Measurements from ENCODE around the gene MRC1.
A peak's percentile ranks its signal among the peaks of the same experiment; 100 is the strongest.

MRC1 gene

GRCh38 chr10:17835688-17836087 lies 26.5 kb downstream of the MRC1 start:
- ATAC-seq (replicated peaks; ENCODE audit: extremely low read depth, poor library complexity, severe bottlenecking) = no peak
- H3K4me1 Mint-ChIP-seq = no peaks in the 10 kb centered on the region
- H3K27me3 Mint-ChIP-seq = peaks cover 41% of the 10 kb centered on the region
- no peak overlapping the region for H3K27ac Mint-ChIP-seq (ENCODE audit: low read depth)
- no peaks in the 10 kb centered on the region for H3K9me3 Mint-ChIP-seq
- no peak overlapping the region for H3K4me3 Mint-ChIP-seq
- no peak for DNase-seq (ENCODE audit: low spot score in 2 of 2)
- no peaks in the 10 kb centered on the region for H3K36me3 Mint-ChIP-seq (ENCODE audit: insufficient read depth)

DNA sequence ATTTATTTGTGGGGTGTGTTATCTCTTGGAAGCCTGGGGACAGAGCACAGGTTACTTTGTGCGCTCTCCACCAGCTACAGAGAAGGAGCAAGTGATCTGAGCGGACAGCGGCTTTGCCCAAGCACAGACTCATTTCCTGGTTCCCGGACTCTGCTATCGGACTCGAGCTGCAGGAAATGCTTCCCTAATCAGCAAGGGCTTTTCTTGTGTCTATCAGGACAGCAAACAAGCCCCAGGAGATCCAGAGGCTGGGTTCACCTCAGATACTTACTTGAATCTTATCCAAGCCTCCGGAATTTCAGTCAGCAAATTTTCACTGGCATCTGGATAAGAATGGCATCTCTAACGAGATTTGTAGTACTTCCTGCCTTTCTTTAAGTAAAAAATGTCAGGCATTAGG lies 27.8 kb downstream of the MRC1 start:
- no peak overlapping the region for H3K4me3 Mint-ChIP-seq
- no peaks in the 10 kb centered on the region for H3K4me1 Mint-ChIP-seq
- ATAC-seq (replicated peaks; ENCODE audit: extremely low read depth, poor library complexity, severe bottlenecking) (no peak), DNase-seq (ENCODE audit: low spot score in 2 of 2) (no peak)
- H3K9me3 Mint-ChIP-seq = no peaks in the 10 kb centered on the region
- H3K27ac Mint-ChIP-seq (ENCODE audit: low read depth) = no peak overlapping the region
- H3K36me3 Mint-ChIP-seq (ENCODE audit: insufficient read depth) = no peaks in the 10 kb centered on the region
- H3K27me3 Mint-ChIP-seq = peaks cover 41% of the 10 kb centered on the region

DNA sequence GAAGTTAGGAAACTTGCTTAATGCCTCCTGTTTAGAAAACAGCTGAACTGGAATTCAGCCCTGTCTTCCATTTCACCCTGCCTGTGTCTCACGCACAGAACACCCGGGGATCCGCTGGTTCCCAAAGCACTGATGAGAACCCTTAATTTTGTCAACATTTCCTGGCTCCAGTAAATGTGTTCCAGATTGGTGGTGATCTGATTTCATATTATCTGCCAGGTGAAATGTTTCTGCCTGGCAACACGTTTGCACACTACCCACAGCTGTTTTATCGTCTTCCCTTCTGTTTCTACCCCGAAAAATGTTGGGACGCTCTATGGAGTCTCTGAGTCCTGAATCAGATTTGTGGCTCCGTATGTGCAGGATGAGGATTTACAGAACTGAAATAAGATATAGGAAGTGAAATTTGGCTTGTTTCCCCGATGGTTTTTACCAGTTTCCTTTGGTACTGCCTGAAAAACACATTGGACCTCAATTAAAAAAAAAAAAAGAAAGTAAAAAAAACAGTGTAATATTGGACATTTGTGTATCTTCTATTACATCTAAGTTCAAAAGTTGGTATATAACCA lies 29.0 kb downstream of the MRC1 start:
- H3K4me1 Mint-ChIP-seq = no peaks in the 10 kb centered on the region
- H3K9me3 Mint-ChIP-seq = no peaks in the 10 kb centered on the region
- no peak for DNase-seq (ENCODE audit: low spot score in 2 of 2)
- H3K27me3 Mint-ChIP-seq = peaks cover 41% of the 10 kb centered on the region
- no peak overlapping the region for H3K27ac Mint-ChIP-seq (ENCODE audit: low read depth)
- H3K4me3 Mint-ChIP-seq = no peak overlapping the region
- ATAC-seq (replicated peaks; ENCODE audit: extremely low read depth, poor library complexity, severe bottlenecking) = no peak
- H3K36me3 Mint-ChIP-seq (ENCODE audit: insufficient read depth) = no peaks in the 10 kb centered on the region

DNA sequence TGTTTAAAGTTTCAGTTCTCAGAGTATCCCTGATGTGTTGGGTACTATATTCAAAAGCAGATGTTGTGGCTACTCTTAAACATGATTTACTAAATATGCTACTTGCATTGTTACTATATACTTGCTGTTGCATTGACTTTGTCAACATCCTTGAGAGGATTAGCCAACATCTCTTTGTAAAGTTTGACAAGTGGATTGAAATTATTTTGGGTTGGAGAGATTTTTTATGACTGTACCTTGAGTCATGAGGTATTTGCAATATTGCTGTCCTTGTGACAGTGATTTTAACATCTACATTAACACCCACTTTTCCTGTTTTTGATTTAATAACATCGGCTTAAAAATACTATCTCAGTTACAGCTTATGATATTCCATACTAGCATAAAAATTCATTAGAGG lies 31.9 kb downstream of the MRC1 start:
- H3K27me3 Mint-ChIP-seq = peaks cover 32% of the 10 kb centered on the region
- no peak overlapping the region for H3K4me3 Mint-ChIP-seq
- no peaks in the 10 kb centered on the region for H3K9me3 Mint-ChIP-seq
- H3K36me3 Mint-ChIP-seq (ENCODE audit: insufficient read depth) = no peaks in the 10 kb centered on the region
- no peak for DNase-seq (ENCODE audit: low spot score in 2 of 2)
- H3K27ac Mint-ChIP-seq (ENCODE audit: low read depth) = no peak overlapping the region
- no peak for ATAC-seq (replicated peaks; ENCODE audit: extremely low read depth, poor library complexity, severe bottlenecking)
- no peaks in the 10 kb centered on the region for H3K4me1 Mint-ChIP-seq

- Mint-ChIP-seq H3K27ac (ENCODE audit: low read depth) (no peak overlapping the region), H3K27me3 (peaks cover 38% of the 10 kb centered on the region), H3K4me3 (no peak overlapping the region), H3K4me1 (no peaks in the 10 kb centered on the region), H3K9me3 (no peaks in the 10 kb centered on the region), H3K36me3 (ENCODE audit: insufficient read depth) (no peaks in the 10 kb centered on the region)
- ATAC-seq (replicated peaks; ENCODE audit: extremely low read depth, poor library complexity, severe bottlenecking) (no peak), DNase-seq (ENCODE audit: low spot score in 2 of 2) (no peak)
Observed at GRCh38 chr10:17842641-17843040, 33.5 kb downstream of the MRC1 start.

DNA sequence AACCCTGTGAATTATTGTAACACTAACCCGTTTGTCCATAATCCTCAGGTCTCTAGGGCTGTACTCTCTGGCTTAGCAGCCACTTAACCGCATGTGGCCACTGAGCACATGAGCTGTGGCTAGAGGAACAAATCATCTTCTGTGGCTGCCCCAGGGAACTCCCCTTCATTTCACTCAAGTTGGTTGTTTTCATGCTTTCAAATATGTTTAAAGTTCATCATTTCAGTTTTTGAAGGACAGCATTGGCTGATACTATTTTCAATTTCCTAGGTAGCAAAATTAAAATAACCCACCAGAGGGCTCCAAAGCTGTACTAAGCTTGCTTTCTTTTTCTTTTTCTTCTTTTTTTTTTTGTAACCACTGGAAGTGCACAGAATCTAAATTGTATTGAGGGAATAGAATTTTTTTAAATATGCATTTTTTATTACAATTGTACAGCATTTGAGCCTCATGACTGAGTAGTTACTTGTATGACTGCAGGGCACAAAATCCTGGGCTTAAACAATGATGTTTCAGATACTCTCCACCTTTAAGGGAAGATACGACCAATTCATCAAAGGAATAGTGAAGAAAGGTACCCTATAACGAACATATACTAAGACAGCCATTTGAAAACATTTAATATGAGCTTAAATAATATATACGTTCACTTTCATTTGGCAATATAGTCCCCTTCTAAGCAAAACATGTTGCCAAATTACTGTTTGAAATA lies 38.6 kb downstream of the MRC1 start:
- ATAC-seq (replicated peaks; ENCODE audit: extremely low read depth, poor library complexity, severe bottlenecking) (no peak), DNase-seq (ENCODE audit: low spot score in 2 of 2) (no peak)
- Mint-ChIP-seq H3K27me3 (peaks cover 28% of the 10 kb centered on the region), H3K9me3 (no peaks in the 10 kb centered on the region), H3K36me3 (ENCODE audit: insufficient read depth) (no peaks in the 10 kb centered on the region), H3K4me3 (no peak overlapping the region), H3K4me1 (no peaks in the 10 kb centered on the region), H3K27ac (ENCODE audit: low read depth) (no peak overlapping the region)

GRCh38 chr10:17848646-17849045 lies 39.5 kb downstream of the MRC1 start:
- Mint-ChIP-seq H3K27ac (ENCODE audit: low read depth) (no peak overlapping the region), H3K36me3 (ENCODE audit: insufficient read depth) (no peaks in the 10 kb centered on the region), H3K9me3 (no peaks in the 10 kb centered on the region), H3K27me3 (peaks cover 28% of the 10 kb centered on the region), H3K4me3 (no peak overlapping the region), H3K4me1 (no peaks in the 10 kb centered on the region)
- DNase-seq (ENCODE audit: low spot score in 2 of 2) (no peak), ATAC-seq (replicated peaks; ENCODE audit: extremely low read depth, poor library complexity, severe bottlenecking) (no peak)

- H3K4me1 Mint-ChIP-seq = no peaks in the 10 kb centered on the region
- peaks cover 16% of the 10 kb centered on the region for H3K27me3 Mint-ChIP-seq
- peaks cover 5% of the 10 kb centered on the region for H3K9me3 Mint-ChIP-seq
- H3K36me3 Mint-ChIP-seq (ENCODE audit: insufficient read depth) = no peaks in the 10 kb centered on the region
- no peak overlapping the region for H3K27ac Mint-ChIP-seq (ENCODE audit: low read depth)
- DNase-seq (ENCODE audit: low spot score in 2 of 2) (no peak), ATAC-seq (replicated peaks; ENCODE audit: extremely low read depth, poor library complexity, severe bottlenecking) (no peak)
- H3K4me3 Mint-ChIP-seq = no peak overlapping the region
Observed at GRCh38 chr10:17850501-17850900, 41.4 kb downstream of the MRC1 start.

DNA sequence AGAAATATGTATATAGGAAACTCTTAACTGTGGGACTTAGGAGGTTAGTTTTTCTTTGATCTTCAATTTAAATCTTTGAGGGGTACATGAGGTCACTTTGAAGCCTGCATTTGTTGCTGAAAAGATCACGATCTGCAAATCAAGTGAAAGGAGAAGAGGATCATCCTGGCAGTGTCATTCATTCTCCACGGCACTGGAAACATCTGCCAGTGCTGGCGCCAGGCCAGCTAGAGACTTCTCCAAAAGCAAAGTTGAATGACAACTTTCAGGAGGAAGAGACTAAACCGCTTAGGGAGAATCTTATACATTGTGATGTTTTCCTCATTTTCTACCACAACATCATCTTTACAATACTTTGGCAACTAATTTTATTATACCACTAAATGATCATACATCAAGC lies 42.5 kb downstream of the MRC1 start:
- Mint-ChIP-seq H3K27ac (ENCODE audit: low read depth) (no peak overlapping the region), H3K4me1 (no peaks in the 10 kb centered on the region), H3K4me3 (no peak overlapping the region), H3K27me3 (peaks cover 11% of the 10 kb centered on the region), H3K9me3 (peaks cover 5% of the 10 kb centered on the region), H3K36me3 (ENCODE audit: insufficient read depth) (no peaks in the 10 kb centered on the region)
- ATAC-seq (replicated peaks; ENCODE audit: extremely low read depth, poor library complexity, severe bottlenecking) (no peak), DNase-seq (ENCODE audit: low spot score in 2 of 2) (no peak)

DNA sequence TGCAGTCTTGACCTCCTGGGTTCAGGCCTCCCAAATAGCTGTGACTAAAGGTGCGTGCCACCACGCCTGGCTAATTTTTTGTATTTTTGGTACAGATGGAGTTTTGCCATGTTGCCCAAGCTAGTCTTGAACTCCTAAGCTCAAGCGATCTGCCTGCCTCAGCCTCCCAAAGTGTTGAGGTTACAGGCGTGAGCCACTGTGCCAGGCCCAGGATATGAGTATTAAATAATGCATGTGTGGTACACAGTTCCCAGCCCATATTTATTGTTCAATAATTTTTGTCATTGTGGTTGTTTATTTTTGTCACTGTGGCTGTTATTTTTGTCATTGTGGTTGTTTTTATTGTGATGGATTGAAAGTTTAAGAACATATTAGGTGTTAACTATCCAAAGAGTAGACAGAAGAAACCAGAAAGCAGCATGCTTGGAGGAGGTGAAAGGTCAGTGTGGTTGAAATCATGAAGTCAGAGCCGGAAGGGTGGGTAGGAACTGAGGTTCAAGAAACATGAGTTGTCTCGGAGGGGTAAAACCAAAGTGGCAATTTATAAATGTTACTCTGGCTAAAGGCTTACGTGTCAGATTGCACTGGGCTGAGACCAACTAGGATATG lies 45.0 kb downstream of the MRC1 start:
- Mint-ChIP-seq H3K4me3 (no peak overlapping the region), H3K9me3 (peaks cover 5% of the 10 kb centered on the region), H3K36me3 (ENCODE audit: insufficient read depth) (no peaks in the 10 kb centered on the region), H3K27ac (ENCODE audit: low read depth) (peak overlapping the region; percentile 12), H3K27me3 (no peaks in the 10 kb centered on the region), H3K4me1 (no peaks in the 10 kb centered on the region)
- DNase-seq (ENCODE audit: low spot score in 2 of 2) (no peak), ATAC-seq (replicated peaks; ENCODE audit: extremely low read depth, poor library complexity, severe bottlenecking) (peak; percentile 81)

- no peak for DNase-seq (ENCODE audit: low spot score in 2 of 2)
- Mint-ChIP-seq H3K4me3 (no peak overlapping the region), H3K27ac (ENCODE audit: low read depth) (no peak overlapping the region), H3K27me3 (no peaks in the 10 kb centered on the region), H3K9me3 (peaks cover 5% of the 10 kb centered on the region), H3K36me3 (ENCODE audit: insufficient read depth) (no peaks in the 10 kb centered on the region), H3K4me1 (no peaks in the 10 kb centered on the region)
- ATAC-seq (replicated peaks; ENCODE audit: extremely low read depth, poor library complexity, severe bottlenecking) = no peak
Observed at GRCh38 chr10:17857040-17857439, 47.9 kb downstream of the MRC1 start.

DNA sequence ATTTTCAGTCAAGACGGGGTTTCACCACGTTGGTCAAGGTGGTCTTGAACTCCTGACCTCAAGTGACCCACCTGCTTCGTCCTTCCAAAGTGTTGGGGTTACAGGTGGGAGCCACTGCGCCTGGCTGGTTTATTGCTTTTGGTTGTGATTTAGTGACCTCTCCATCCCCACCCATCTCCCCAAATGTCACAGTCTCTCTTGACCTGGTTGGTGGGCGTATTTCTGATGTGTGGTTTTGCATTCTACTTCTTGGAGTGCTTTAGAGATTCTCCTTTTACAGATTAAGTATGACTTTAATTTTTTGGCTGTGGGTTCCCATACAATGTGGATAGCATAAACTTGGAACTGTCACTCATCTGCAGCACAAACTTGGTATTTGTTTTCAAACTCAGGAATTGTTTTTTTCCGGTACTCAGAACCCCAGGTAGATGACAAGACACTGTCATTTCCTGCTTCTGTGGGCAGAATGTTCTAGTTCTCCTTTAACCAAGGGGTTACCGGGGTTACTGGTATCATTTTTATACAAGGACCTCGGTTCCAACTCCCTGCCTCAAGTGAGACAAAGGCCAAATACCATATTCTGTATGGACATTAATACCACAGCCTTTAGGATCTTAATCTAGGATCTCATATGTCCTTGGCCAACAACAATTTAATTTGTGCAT lies 50.5 kb downstream of the MRC1 start:
- Mint-ChIP-seq H3K4me1 (no peaks in the 10 kb centered on the region), H3K27ac (ENCODE audit: low read depth) (no peak overlapping the region), H3K9me3 (no peaks in the 10 kb centered on the region), H3K27me3 (peaks cover 8% of the 10 kb centered on the region), H3K4me3 (no peak overlapping the region), H3K36me3 (ENCODE audit: insufficient read depth) (no peaks in the 10 kb centered on the region)
- ATAC-seq (replicated peaks; ENCODE audit: extremely low read depth, poor library complexity, severe bottlenecking) = no peak
- DNase-seq (ENCODE audit: low spot score in 2 of 2) = no peak

DNA sequence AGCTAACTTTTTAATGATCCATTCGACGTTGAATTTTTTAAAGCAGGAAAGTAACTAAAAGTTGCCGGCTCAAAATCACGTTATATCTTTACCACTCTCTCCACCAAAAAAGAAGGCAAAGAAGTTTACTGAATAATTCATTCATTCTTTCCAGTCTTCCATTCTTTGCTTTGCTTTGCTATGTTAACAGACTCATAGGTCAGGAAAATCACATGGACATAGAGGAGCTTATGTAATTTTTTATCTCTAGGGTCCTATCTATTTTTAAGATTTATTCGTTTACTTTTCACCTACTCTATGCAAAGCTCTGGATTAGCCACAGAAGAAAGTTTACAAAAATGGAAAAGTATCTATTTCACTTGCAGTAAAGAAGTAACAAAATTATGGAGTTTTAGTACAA lies 52.6 kb downstream of the MRC1 start:
- ATAC-seq (replicated peaks; ENCODE audit: extremely low read depth, poor library complexity, severe bottlenecking) = no peak
- Mint-ChIP-seq H3K27ac (ENCODE audit: low read depth) (no peak overlapping the region), H3K36me3 (ENCODE audit: insufficient read depth) (no peaks in the 10 kb centered on the region), H3K4me3 (no peak overlapping the region), H3K4me1 (no peaks in the 10 kb centered on the region), H3K27me3 (peaks cover 22% of the 10 kb centered on the region), H3K9me3 (no peaks in the 10 kb centered on the region)
- no peak for DNase-seq (ENCODE audit: low spot score in 2 of 2)
